DND-41 (cell line): Measurements from ENCODE around the gene CYP2J2.

ENCODE experiments used
- ATAC-seq: fragments of 200-7000 bp; cut with Tn5 transposase; 3 replicates; pipeline ENCODE4 v1.9.1; 2021; ENCODE audit warnings: low read depth; ENCODE audit not compliant: insufficient read depth
- DNase-seq: peaks from one replicate; pipeline ENCODE4 v3.0.0-alpha.2; 2020
- H2AFZ ChIP-seq: 2 replicates; pipeline ENCODE4 v1.6.0; 2012; ENCODE audit warnings: low read depth, low read length
- H3K27ac ChIP-seq: 2 replicates; pipeline ENCODE4 v1.5.1; 2012; ENCODE audit warnings: low read length, inconsistent platforms
- H3K27me3 ChIP-seq: fragments of 200-600 bp; sonication (generic); 2 replicates; pipeline ENCODE4 v1.6.0; 2012; ENCODE audit warnings: low read length, mild to moderate bottlenecking, inconsistent platforms; ENCODE audit not compliant: insufficient read depth, poor library complexity
- H3K36me3 ChIP-seq: 2 replicates; pipeline ENCODE4 v1.5.1; 2012; ENCODE audit warnings: low read length, inconsistent platforms; ENCODE audit not compliant: insufficient read depth
- H3K4me1 ChIP-seq: 2 replicates; pipeline ENCODE4 v1.5.1; 2012; ENCODE audit warnings: mild to moderate bottlenecking, low read length; ENCODE audit not compliant: insufficient read depth
- H3K4me2 ChIP-seq: 2 replicates; pipeline ENCODE4 v1.6.0; 2012; ENCODE audit warnings: mild to moderate bottlenecking, moderate library complexity, low read length, inconsistent platforms; ENCODE audit not compliant: insufficient read depth
- H3K4me3 ChIP-seq, 2 experiments: fragments of 200-600 bp in 1 of 2; shearing (Covaris generic) in 1 of 2; 2 replicates each; pipeline ENCODE4 v1.5.1; 2012 to 2016; ENCODE audit warnings: inconsistent platforms in 2 of 2, low read length in 2 of 2, mild to moderate bottlenecking in 2 of 2, low read depth in 1 of 2, moderate library complexity in 1 of 2
- H3K79me2 ChIP-seq: 2 replicates; pipeline ENCODE4 v1.6.0; 2012; ENCODE audit warnings: low read length, inconsistent platforms; ENCODE audit not compliant: insufficient read depth
- H3K9ac ChIP-seq: 2 replicates; pipeline ENCODE4 v1.6.0; 2012; ENCODE audit warnings: low read depth, mild to moderate bottlenecking, inconsistent platforms, low read length, moderate library complexity
- H3K9me3 ChIP-seq: 2 replicates; pipeline ENCODE4 v1.5.1; 2012; ENCODE audit warnings: low read length, moderate library complexity, mild to moderate bottlenecking, inconsistent platforms; ENCODE audit not compliant: insufficient read depth, severe bottlenecking
- H4K20me1 ChIP-seq: 2 replicates; pipeline ENCODE4 v1.6.0; 2012; ENCODE audit warnings: low read length; ENCODE audit not compliant: insufficient read depth
- CTCF ChIP-seq: IDR thresholded peaks from 2 replicates; pipeline ENCODE4 v1.5.1; 2012; ENCODE audit warnings: borderline replicate concordance, low read length, moderate library complexity, mild to moderate bottlenecking; ENCODE audit not compliant: poor library complexity, severe bottlenecking; ENCODE audit errors: extremely low read depth
- EZH2 ChIP-seq: IDR thresholded peaks from 3 replicates; pipeline ENCODE4 v1.6.1; 2012; ENCODE audit warnings: borderline replicate concordance, low read depth, mild to moderate bottlenecking, moderate library complexity, low read length, inconsistent platforms; ENCODE audit not compliant: severe bottlenecking

CYP2J2 gene

GRCh38 chr1:59926381-59927123 lies at the start of gene CYP2J2:
Gene CYP2J2 (minus strand): TSS chr1:59926773. CDS start chr1:59926746, 27 bp downstream.
- TF ChIP-seq EZH2: no peak
- no peak for TF ChIP-seq CTCF
- Histone ChIP-seq H3K9me3 (peaks cover 4% of the 10 kb centered on the region), H2AFZ (no peak within 1 kb of the TSS), H3K27ac (no peak within 1 kb of the TSS), H3K36me3 (no peaks in the 10 kb centered on the region), H3K4me1 (no peaks in the 10 kb centered on the region), H3K4me3 (no peak within 1 kb of the TSS), H3K4me2 (no peak within 1 kb of the TSS), H3K9ac (no peak within 1 kb of the TSS), H4K20me1 (no peaks in the 10 kb centered on the region), H3K27me3 (no peaks in the 10 kb centered on the region), H3K79me2 (no peaks in the 10 kb centered on the region)
- ATAC-seq (no peak), DNase-seq (no peak)

DNA sequence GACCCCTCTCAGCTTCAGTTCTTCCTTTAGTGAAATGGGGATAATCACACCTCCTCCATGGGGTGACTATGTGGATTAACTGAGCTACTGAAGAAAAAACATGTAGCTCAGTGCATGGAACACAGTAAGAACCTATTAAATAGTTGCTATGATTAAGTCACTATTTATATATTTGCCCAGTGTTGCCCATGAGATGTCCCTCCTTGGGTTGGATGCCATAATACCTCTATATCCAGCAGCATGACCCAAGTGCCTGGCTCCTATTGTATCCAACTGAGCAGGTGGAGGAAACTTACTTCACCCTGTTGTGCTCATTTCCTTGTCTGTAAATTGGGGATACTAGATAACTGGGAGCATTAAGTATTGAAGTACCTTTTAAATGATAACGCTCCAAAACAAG lies 47.1 kb upstream of the CYP2J2 start:
- no peak overlapping the region for H3K4me2 ChIP-seq
- TF ChIP-seq CTCF (no peak), EZH2 (no peak)
- no peaks in the 10 kb centered on the region for H3K79me2 ChIP-seq
- DNase-seq: no peak
- H3K9me3 ChIP-seq: no peaks in the 10 kb centered on the region
- H3K27me3 ChIP-seq: peaks cover 5% of the 10 kb centered on the region
- no peaks in the 10 kb centered on the region for H3K36me3 ChIP-seq
- no peak overlapping the region for H3K4me3 ChIP-seq
- no peak overlapping the region for H2AFZ ChIP-seq
- H3K9ac ChIP-seq: no peak overlapping the region
- no peaks in the 10 kb centered on the region for H3K4me1 ChIP-seq
- H4K20me1 ChIP-seq: no peaks in the 10 kb centered on the region
- H3K27ac ChIP-seq: no peak overlapping the region
- ATAC-seq: no peak

GRCh38 chr1:59972216-59972927 lies 45.8 kb upstream of the CYP2J2 start:
- DNase-seq (no peak), ATAC-seq (no peak)
- TF ChIP-seq CTCF: no peak
- no peak for TF ChIP-seq EZH2
- H3K9me3 ChIP-seq: no peaks in the 10 kb centered on the region
- H3K79me2 ChIP-seq: no peaks in the 10 kb centered on the region
- no peaks in the 10 kb centered on the region for H3K4me1 ChIP-seq
- H3K9ac ChIP-seq: no peak overlapping the region
- no peaks in the 10 kb centered on the region for H4K20me1 ChIP-seq
- H3K4me3 ChIP-seq: no peak overlapping the region
- no peak overlapping the region for H2AFZ ChIP-seq
- H3K36me3 ChIP-seq: no peaks in the 10 kb centered on the region
- H3K27ac ChIP-seq: no peak overlapping the region
- peaks cover 5% of the 10 kb centered on the region for H3K27me3 ChIP-seq
- no peak overlapping the region for H3K4me2 ChIP-seq
